Measurements from ENCODE around the gene CCP110. TPM values are rescaled to one million over a fixed set of nuclear protein-coding genes. Genes with fewer than 3 reads are reported as not detected.
A peak's percentile ranks its signal among the peaks of the same experiment; 100 is the strongest.

The CCP110 gene, protein sequence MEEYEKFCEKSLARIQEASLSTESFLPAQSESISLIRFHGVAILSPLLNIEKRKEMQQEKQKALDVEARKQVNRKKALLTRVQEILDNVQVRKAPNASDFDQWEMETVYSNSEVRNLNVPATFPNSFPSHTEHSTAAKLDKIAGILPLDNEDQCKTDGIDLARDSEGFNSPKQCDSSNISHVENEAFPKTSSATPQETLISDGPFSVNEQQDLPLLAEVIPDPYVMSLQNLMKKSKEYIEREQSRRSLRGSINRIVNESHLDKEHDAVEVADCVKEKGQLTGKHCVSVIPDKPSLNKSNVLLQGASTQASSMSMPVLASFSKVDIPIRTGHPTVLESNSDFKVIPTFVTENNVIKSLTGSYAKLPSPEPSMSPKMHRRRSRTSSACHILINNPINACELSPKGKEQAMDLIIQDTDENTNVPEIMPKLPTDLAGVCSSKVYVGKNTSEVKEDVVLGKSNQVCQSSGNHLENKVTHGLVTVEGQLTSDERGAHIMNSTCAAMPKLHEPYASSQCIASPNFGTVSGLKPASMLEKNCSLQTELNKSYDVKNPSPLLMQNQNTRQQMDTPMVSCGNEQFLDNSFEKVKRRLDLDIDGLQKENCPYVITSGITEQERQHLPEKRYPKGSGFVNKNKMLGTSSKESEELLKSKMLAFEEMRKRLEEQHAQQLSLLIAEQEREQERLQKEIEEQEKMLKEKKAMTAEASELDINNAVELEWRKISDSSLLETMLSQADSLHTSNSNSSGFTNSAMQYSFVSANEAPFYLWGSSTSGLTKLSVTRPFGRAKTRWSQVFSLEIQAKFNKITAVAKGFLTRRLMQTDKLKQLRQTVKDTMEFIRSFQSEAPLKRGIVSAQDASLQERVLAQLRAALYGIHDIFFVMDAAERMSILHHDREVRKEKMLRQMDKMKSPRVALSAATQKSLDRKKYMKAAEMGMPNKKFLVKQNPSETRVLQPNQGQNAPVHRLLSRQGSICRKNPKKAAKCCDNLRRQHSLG
- total RNA-seq (10 to 100 TPM; 14.9 to 33.0 (median 18.2) TPM), polyA plus RNA-seq (10 to 100 TPM in 1 of 2 donors, 1 to 10 TPM in 1; 9.2 to 11.2 TPM), total RNA-seq (21.0 reads per million, percentile 51 among the genes with 10 or more reads in this experiment)

DNA sequence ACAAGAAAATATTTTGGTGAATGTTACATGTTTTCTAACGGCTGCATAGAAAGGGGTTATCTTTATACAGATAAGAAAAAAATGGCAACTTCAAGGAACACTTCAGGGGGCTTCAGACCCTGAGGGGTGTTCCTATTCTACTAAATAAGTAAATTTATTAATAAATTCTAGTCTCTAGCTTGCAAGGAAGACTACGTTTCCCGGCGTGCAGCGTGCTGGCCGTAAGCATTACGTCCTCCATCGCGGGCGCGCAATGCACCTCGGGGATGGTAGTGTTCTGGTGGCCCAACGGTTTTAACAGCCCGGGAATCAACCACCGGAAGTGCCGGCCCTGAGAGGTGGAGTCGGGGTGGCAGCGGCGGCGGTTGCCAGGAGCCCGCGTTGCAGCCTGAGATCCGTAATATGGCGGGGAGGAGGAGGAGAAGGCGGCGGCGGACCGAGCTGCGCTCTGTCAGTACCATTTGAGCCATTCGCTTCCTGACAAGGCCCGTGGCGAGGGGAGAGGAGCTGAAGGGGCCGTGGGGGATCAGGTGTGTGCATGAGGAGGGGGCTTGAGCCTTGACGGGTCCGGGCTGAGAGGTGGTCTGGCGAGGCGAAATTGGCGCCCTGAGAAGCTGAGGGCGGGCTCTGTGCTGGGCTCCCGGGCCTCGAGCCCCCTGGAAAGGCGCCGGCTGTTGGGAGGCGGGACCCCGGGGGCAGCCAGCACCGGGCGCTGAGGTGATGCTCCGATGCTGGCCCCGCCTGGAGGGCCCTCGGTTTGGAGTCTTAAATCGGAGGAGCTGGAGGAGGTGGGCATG, at the start of gene CCP110:
TSS of gene CCP110 (plus strand) at position 384 of the 797 bp plus-strand sequence. CDS start 3,940 bp downstream, outside the sequence.
- peaks cover 0 to 13% (median 6%) of the 10 kb centered on the region in 5 donors for H3K36me3 Mint-ChIP-seq

DNA sequence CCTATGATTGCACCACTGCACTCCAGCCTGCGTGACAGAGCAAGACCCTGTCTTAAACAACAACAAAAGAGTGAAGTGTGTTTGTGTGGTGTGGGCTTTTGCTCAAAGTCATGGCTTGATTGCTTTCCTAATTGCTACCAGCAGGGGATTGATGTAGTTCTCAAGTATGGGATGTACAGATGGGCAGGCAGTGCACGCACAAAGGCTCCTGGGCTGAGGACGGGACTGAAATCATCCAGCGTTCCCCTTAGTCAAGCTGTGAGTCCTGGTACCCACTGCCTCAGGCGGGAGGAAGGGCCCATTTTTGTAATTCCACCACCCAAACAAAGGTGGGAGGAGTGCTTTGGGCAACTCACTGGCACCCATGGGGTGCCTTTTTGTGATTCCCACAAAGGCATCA, 49.1 kb upstream of the CCP110 start:
- Mint-ChIP-seq H3K4me3 (no peak overlapping the region), H3K4me1 (no peaks in the 10 kb centered on the region), H3K27me3 (peaks cover 0 to 15% (median 11%) of the 10 kb centered on the region in 5 donors), H3K9me3 (peaks cover 0 to 4% (median 0%) of the 10 kb centered on the region in 11 donors), H3K36me3 (no peaks in the 10 kb centered on the region), H3K27ac (no peak overlapping the region)
- no peaks in the 10 kb centered on the region for H3K9me3 ChIP-seq (ENCODE audit: control insufficient read depth in 2 of 3, low read length in 3 of 3)
- ChIA-PET CTCF (no interaction called here), POLR2A (no interaction called here)
- no peaks in the 10 kb centered on the region for H3K27me3 ChIP-seq (ENCODE audit: control insufficient read depth in 2 of 2, insufficient read depth in 2 of 2, low read length in 2 of 2)
- no peak for DNase-seq
- H3K36me3 ChIP-seq (ENCODE audit: control insufficient read depth in 2 of 3, insufficient read depth in 3 of 3, low read length in 3 of 3) = no peaks in the 10 kb centered on the region
- H3K4me1 ChIP-seq (ENCODE audit: control insufficient read depth in 2 of 2, insufficient read depth in 2 of 2, low read length in 2 of 2) = no peaks in the 10 kb centered on the region
- no peak overlapping the region for H3K4me3 ChIP-seq (ENCODE audit: low read length)
- ATAC-seq = no peak
- H3K27ac ChIP-seq (ENCODE audit: low read depth, low read length) = no peak overlapping the region
- intact Hi-C loops (cut with micrococcal nuclease) = no loop called here

More for the DNA sequence above, at the start of gene CCP110:
- Histone ChIP-seq H3K27me3 (ENCODE audit: control insufficient read depth in 2 of 2, insufficient read depth in 2 of 2, low read length in 2 of 2) (no peaks in the 10 kb centered on the region), H3K9me3 (ENCODE audit: control insufficient read depth in 2 of 3, low read length in 3 of 3) (no peaks in the 10 kb centered on the region), H3K4me1 (ENCODE audit: control insufficient read depth in 2 of 2, insufficient read depth in 2 of 2, low read length in 2 of 2) (peaks cover 15 to 31% of the 10 kb centered on the region in 2 donors), H3K27ac (ENCODE audit: low read depth, low read length) (peak within 1 kb of the TSS; percentile 82), H3K36me3 (ENCODE audit: control insufficient read depth in 2 of 3, insufficient read depth in 3 of 3, low read length in 3 of 3) (peaks cover 0 to 15% (median 0%) of the 10 kb centered on the region in 3 experiments), H3K4me3 (ENCODE audit: low read length) (peak within 1 kb of the TSS; percentile 89)
- no peaks in the 10 kb centered on the region for H3K9me3 Mint-ChIP-seq
- DNase-seq (peak; percentile 82 to 94 (median 92)), ATAC-seq (peak; percentile 90)
- intact Hi-C loops (cut with micrococcal nuclease) = loop anchor here (1.0 to 10.0 kb wide), 13 partner anchors 15 to 1981 kb away; partner anchors contain the start of genes ARL6IP1 (in 2 of the 2), COQ7 (in 2 of the 2), THUMPD1 (in 2 of the 2) and VPS35L (in 2 of the 2)
- H3K27me3 Mint-ChIP-seq = no peaks in the 10 kb centered on the region
- H3K4me3 Mint-ChIP-seq = peak within 1 kb of the TSS; percentile 92 to 100 (median 97)
- peaks cover 39 to 60% (median 49%) of the 10 kb centered on the region in 7 donors for H3K4me1 Mint-ChIP-seq
- POLR2A ChIA-PET = interaction anchor here (0.6 to 3.7 kb wide), 4 partner anchors 25 to 733 kb away, joined by 3 to 37 read pairs (median 6); partner anchors contain the start of genes COQ7, RPS15A and VPS35L
- CTCF ChIA-PET = interaction anchor here (0.6 to 2.3 kb wide), 5 partner anchors 22 to 608 kb away, joined by 3 to 19 read pairs (median 4); partner anchors contain the start of gene VPS35L
- H3K27ac Mint-ChIP-seq = peak within 1 kb of the TSS; percentile 83 to 95 (median 90)

DNA sequence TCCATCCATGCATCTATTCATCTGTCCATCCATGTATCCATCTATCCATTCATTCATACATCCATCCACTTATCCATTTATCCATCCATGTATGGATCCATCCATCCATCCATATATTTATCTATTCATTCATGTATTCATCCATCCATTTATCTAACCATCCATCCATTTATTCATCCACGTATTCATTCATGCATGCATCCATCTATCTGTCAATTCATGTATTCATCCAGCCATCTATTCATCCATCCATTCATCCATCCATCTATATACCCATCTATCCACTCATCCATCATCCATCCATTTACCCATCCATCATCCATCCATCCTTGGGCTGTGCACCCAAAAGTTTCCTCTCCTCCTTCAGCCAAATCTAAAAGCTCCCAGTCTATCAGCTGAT, 45.2 kb upstream of the CCP110 start:
- Histone ChIP-seq H3K4me3 (ENCODE audit: low read length) (no peak overlapping the region), H3K27me3 (ENCODE audit: control insufficient read depth in 2 of 2, insufficient read depth in 2 of 2, low read length in 2 of 2) (no peaks in the 10 kb centered on the region), H3K4me1 (ENCODE audit: control insufficient read depth in 2 of 2, insufficient read depth in 2 of 2, low read length in 2 of 2) (no peaks in the 10 kb centered on the region), H3K36me3 (ENCODE audit: control insufficient read depth in 2 of 3, insufficient read depth in 3 of 3, low read length in 3 of 3) (no peaks in the 10 kb centered on the region), H3K27ac (ENCODE audit: low read depth, low read length) (no peak overlapping the region), H3K9me3 (ENCODE audit: control insufficient read depth in 2 of 3, low read length in 3 of 3) (no peaks in the 10 kb centered on the region)
- H3K4me1 Mint-ChIP-seq = no peaks in the 10 kb centered on the region
- POLR2A ChIA-PET = no interaction called here
- DNase-seq (no peak), ATAC-seq (no peak)
- H3K9me3 Mint-ChIP-seq = peaks cover 0 to 4% (median 0%) of the 10 kb centered on the region in 11 donors
- CTCF ChIA-PET = no interaction called here
- H3K4me3 Mint-ChIP-seq = no peak overlapping the region
- H3K27ac Mint-ChIP-seq = no peak overlapping the region
- H3K27me3 Mint-ChIP-seq = peaks cover 0 to 19% (median 11%) of the 10 kb centered on the region in 5 donors
- intact Hi-C loops (cut with micrococcal nuclease) = no loop called here
- no peaks in the 10 kb centered on the region for H3K36me3 Mint-ChIP-seq

DNA sequence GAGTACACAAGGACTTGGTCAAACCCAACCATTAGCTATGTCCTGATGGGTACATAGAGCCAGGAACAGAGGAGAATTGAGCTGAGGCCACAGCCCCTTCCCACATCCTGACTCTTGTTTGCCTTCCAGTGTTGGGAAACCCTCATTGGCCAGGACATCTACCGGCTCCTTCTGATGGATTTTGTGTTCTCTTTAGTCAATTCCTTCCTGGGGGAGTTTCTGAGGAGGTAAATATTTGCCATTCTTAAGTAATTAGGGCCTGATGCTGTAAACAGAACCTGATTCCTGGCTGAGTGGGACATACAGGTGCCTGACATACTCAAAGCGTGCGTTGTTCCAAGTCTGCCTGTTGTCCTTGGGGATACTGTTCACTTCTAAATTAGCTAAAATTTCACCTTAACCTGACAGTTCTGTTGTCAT, 44.4 kb upstream of the CCP110 start:
- H3K9me3 Mint-ChIP-seq = peaks cover 0 to 4% (median 0%) of the 10 kb centered on the region in 11 donors
- no peak for DNase-seq
- no peak overlapping the region for H3K27ac ChIP-seq (ENCODE audit: low read depth, low read length)
- H3K36me3 Mint-ChIP-seq = no peaks in the 10 kb centered on the region
- no peaks in the 10 kb centered on the region for H3K4me1 Mint-ChIP-seq
- H3K27me3 Mint-ChIP-seq = peaks cover 0 to 17% (median 11%) of the 10 kb centered on the region in 5 donors
- no peak overlapping the region for H3K27ac Mint-ChIP-seq
- CTCF ChIA-PET = no interaction called here
- intact Hi-C loops (cut with micrococcal nuclease) = no loop called here
- H3K4me3 Mint-ChIP-seq = no peak overlapping the region
- no peaks in the 10 kb centered on the region for H3K4me1 ChIP-seq (ENCODE audit: control insufficient read depth in 2 of 2, insufficient read depth in 2 of 2, low read length in 2 of 2)
- H3K27me3 ChIP-seq (ENCODE audit: control insufficient read depth in 2 of 2, insufficient read depth in 2 of 2, low read length in 2 of 2) = no peaks in the 10 kb centered on the region
- POLR2A ChIA-PET = no interaction called here
- H3K9me3 ChIP-seq (ENCODE audit: control insufficient read depth in 2 of 3, low read length in 3 of 3) = no peaks in the 10 kb centered on the region
- H3K36me3 ChIP-seq (ENCODE audit: control insufficient read depth in 2 of 3, insufficient read depth in 3 of 3, low read length in 3 of 3) = no peaks in the 10 kb centered on the region
- no peak for ATAC-seq
- no peak overlapping the region for H3K4me3 ChIP-seq (ENCODE audit: low read length)

DNA sequence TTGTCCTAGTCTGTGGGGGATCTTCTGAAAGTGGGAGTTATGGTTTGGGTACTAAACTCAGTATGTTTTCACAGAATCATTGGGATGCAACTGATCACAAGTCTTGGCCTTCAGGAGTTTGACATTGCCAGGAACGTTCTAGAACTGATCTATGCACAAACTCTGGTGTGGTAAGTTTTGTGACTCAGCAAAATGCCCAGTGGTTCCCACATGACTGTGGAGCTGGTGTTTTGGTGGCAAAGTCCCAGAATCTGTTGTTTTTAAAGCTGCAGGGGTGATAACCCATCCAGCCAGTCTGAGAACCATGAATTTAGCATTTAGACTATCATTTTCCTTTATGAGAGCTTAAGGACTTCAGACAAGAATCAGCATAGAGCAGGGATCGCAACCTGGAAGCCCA, 42.4 kb upstream of the CCP110 start:
- Mint-ChIP-seq H3K36me3 (no peaks in the 10 kb centered on the region), H3K4me3 (no peak overlapping the region), H3K4me1 (no peaks in the 10 kb centered on the region), H3K27ac (no peak overlapping the region), H3K9me3 (peaks cover 0 to 4% (median 0%) of the 10 kb centered on the region in 11 donors), H3K27me3 (peaks cover 0 to 11% (median 8%) of the 10 kb centered on the region in 5 donors)
- Histone ChIP-seq H3K27ac (ENCODE audit: low read depth, low read length) (no peak overlapping the region), H3K9me3 (ENCODE audit: control insufficient read depth in 2 of 3, low read length in 3 of 3) (no peaks in the 10 kb centered on the region), H3K4me3 (ENCODE audit: low read length) (no peak overlapping the region), H3K36me3 (ENCODE audit: control insufficient read depth in 2 of 3, insufficient read depth in 3 of 3, low read length in 3 of 3) (no peaks in the 10 kb centered on the region), H3K27me3 (ENCODE audit: control insufficient read depth in 2 of 2, insufficient read depth in 2 of 2, low read length in 2 of 2) (no peaks in the 10 kb centered on the region), H3K4me1 (ENCODE audit: control insufficient read depth in 2 of 2, insufficient read depth in 2 of 2, low read length in 2 of 2) (no peaks in the 10 kb centered on the region)
- ChIA-PET CTCF (no interaction called here), POLR2A (no interaction called here)
- intact Hi-C loops (cut with micrococcal nuclease) = no loop called here
- no peak for DNase-seq
- ATAC-seq = no peak
